T-cell (primary cell): ENCODE measurements around the gene SLC35F4. TPM values are rescaled to one million over a fixed set of nuclear protein-coding genes. Genes with fewer than 3 reads are reported as not detected.
"Not testable (repeated sequence)": the region's sequence is repeated elsewhere in the genome, so short reads cannot be mapped to it uniquely, and the experiment has no call there.

Experiments
- ATAC-seq, 4 experiments: fragments of 200-7000 bp in 3 of 4; fragments of 150-1000 bp in 1 of 4; cut with Tn5 transposase; replicated peaks in 1 of 4; 1 replicate in 3 of 4; 2 replicates in 1 of 4; pipeline ENCODE4 v1.10.0; 2021; ENCODE audit warnings: moderate library complexity in 3 of 4, mild to moderate bottlenecking in 2 of 4, moderate number of reproducible peaks in 1 of 4
- CTCF ChIA-PET, 2 donors: fragments of 300-600 bp; sonication (Branson Sonifier 250); formaldehyde crosslinking; loops; one replicate each; lab custom pipeline; 2022; ENCODE audit warnings: antibody characterized with exemption in 2 of 2; lab: Charles Lee
- POLR2A ChIA-PET, 2 donors: fragments of 300-600 bp; sonication (Branson Sonifier 250); formaldehyde crosslinking; loops; one replicate each; lab custom pipeline; 2022; ENCODE audit warnings: antibody characterized with exemption in 2 of 2; lab: Charles Lee
- DNase-seq, 35 experiments: peaks; one replicate each; pipeline versions ENCODE4 v3.0.0 to v3.0.0-alpha.2; 2013 to 2023
- H3K27ac ChIP-seq: one replicate; pipeline ENCODE4 v1.5.1; 2013; ENCODE audit warnings: low read length
- H3K27me3 ChIP-seq, 2 experiments: replicated peaks in 1 of 2; 1 replicate in 1 of 2; 2 replicates in 1 of 2; pipeline versions ENCODE4 v1.6.1 to v1.7.0; 2013; ENCODE audit warnings: low read length in 1 of 2, mixed read lengths in 1 of 2; ENCODE audit not compliant: control insufficient read depth in 2 of 2, insufficient read depth in 2 of 2; ENCODE audit errors: extremely low read depth in 1 of 2
- H3K36me3 ChIP-seq, 2 donors: 1 replicate in 1 of 2; 2 replicates in 1 of 2; pipeline versions ENCODE4 v1.6.1 to v1.7.0; 2013; ENCODE audit warnings: low read length in 1 of 2; ENCODE audit not compliant: control insufficient read depth in 2 of 2, insufficient read depth in 1 of 2; ENCODE audit errors: extremely low read depth in 1 of 2
- H3K4me1 ChIP-seq, 2 experiments: 1 replicate in 1 of 2; 2 replicates in 1 of 2; pipeline versions ENCODE4 v1.6.1 to v1.7.0; 2013; ENCODE audit warnings: low read length in 2 of 2, mixed read lengths in 1 of 2; ENCODE audit not compliant: insufficient read depth in 2 of 2, control insufficient read depth in 1 of 2; ENCODE audit errors: extremely low read depth in 1 of 2
- H3K4me3 ChIP-seq, 2 donors: 1 replicate in 1 of 2; 2 replicates in 1 of 2; pipeline versions ENCODE4 v1.5.1 to v1.7.0; 2013; ENCODE audit warnings: mild to moderate bottlenecking in 2 of 2, low read length in 1 of 2, moderate library complexity in 1 of 2; ENCODE audit not compliant: control insufficient read depth in 1 of 2; ENCODE audit errors: extremely low read depth in 1 of 2
- H3K9me3 ChIP-seq: 2 replicates; pipeline ENCODE4 v1.7.0; 2013
- H3K27ac Mint-ChIP-seq, 2 donors: one replicate each; pipeline ENCODE4 v1.8.0; 2020 to 2021; ENCODE audit warnings: mild to moderate bottlenecking in 2 of 2, mixed read lengths in 2 of 2
- H3K27me3 Mint-ChIP-seq, 2 donors: one replicate each; pipeline ENCODE4 v1.8.0; 2021 to 2022; ENCODE audit warnings: mixed read lengths in 2 of 2
- H3K36me3 Mint-ChIP-seq: one replicate; pipeline ENCODE4 v1.8.0; 2021; ENCODE audit warnings: mixed read lengths
- H3K4me1 Mint-ChIP-seq, 3 donors: one replicate each; pipeline ENCODE4 v1.8.0; 2020 to 2022; ENCODE audit warnings: mixed read lengths in 3 of 3, mild to moderate bottlenecking in 1 of 3
- H3K4me3 Mint-ChIP-seq, 3 donors: one replicate each; pipeline ENCODE4 v1.8.0; 2020 to 2022; ENCODE audit warnings: mild to moderate bottlenecking in 3 of 3, mixed read lengths in 3 of 3, moderate library complexity in 3 of 3
- H3K9me3 Mint-ChIP-seq, 3 donors: one replicate each; pipeline ENCODE4 v1.8.0; 2020 to 2022; ENCODE audit warnings: mixed read lengths in 3 of 3
- WGBS: methylation state at CpG from one replicate; pipeline ENCODE4 v1.1.5; 2013; ENCODE audit warnings: missing lambda C conversion rate; ENCODE audit not compliant: insufficient coverage; 5-methylcytosine and 5-hydroxymethylcytosine counted together
- total RNA-seq, 35 experiments: library from RNA in 6 of 35; stranded (reverse) in 6 of 35; fragments of 120-200 nt in 1 of 35; gene quantifications; one replicate each; pipeline versions ENCODE4 v1.2.1 to v1.2.4 and lab custom pipeline; 2013 to 2026

Gene SLC35F4
- total RNA-seq, 5 donors from 2014 or later (not counting 1 experiment from before 2014, with no cell fraction given), result not detected

- Histone ChIP-seq H3K4me3 (no peak overlapping the region), H3K27ac (no peak overlapping the region), H3K36me3 (no peaks in the 10 kb centered on the region), H3K9me3 (no peaks in the 10 kb centered on the region), H3K27me3 (no peaks in the 10 kb centered on the region), H3K4me1 (no peaks in the 10 kb centered on the region)
- H3K36me3 Mint-ChIP-seq, result no peaks in the 10 kb centered on the region
- H3K27me3 Mint-ChIP-seq, result peaks cover 0 to 6% of the 10 kb centered on the region in 2 donors
- POLR2A ChIA-PET, result no interaction called here
- peaks cover 2 to 3% (median 3%) of the 10 kb centered on the region in 3 donors for H3K9me3 Mint-ChIP-seq
- whole genome bisulfite sequencing, result 54% methylated on average over 3 of the region's 4 CpGs
- DNase-seq (no peak), ATAC-seq (no peak)
- H3K4me1 Mint-ChIP-seq, result no peaks in the 10 kb centered on the region
- H3K4me3 Mint-ChIP-seq, result no peak overlapping the region
- CTCF ChIA-PET, result no interaction called here
- no peak overlapping the region for H3K27ac Mint-ChIP-seq
Observed at GRCh38 chr14:57736391-57736790, 129.5 kb downstream of the SLC35F4 start.

DNA sequence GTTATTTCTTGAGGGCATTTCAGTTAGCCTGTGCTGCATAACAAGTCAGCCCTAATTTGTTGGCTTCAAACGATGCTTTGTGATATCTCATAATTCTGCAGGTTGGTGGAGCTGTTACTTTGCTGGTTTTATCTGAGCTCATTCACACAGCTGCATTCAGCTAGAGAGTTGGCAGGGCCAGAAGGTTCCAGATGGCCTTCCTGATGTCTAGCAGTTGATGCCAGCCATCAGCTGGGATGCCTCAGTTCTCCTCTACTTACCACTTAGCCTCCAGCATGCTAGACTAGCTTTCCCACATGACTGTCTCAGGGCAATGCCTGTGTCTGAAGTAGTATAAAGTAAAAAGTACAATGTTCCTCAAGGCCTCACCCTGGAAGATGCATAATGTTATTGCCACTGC, 130.6 kb downstream of the SLC35F4 start:
- ChIA-PET CTCF (interaction anchor here in 1 of 2 donors (0.6 kb wide), 2 partner anchors 36 to 259 kb away, joined by 3 to 4 read pairs; no protein-coding TSS in a partner anchor), POLR2A (no interaction called here)
- 67% methylated on average over 1 of the region's 1 CpG for WGBS
- no peaks in the 10 kb centered on the region for H3K9me3 ChIP-seq
- Mint-ChIP-seq H3K27me3 (peaks cover 2 to 7% of the 10 kb centered on the region in 2 donors), H3K27ac (no peak overlapping the region), H3K9me3 (peaks cover under 1 to 4% (median 1%) of the 10 kb centered on the region in 3 donors), H3K36me3 (no peaks in the 10 kb centered on the region), H3K4me3 (no peak overlapping the region), H3K4me1 (no peaks in the 10 kb centered on the region)
- no peak overlapping the region for H3K4me3 ChIP-seq
- no peaks in the 10 kb centered on the region for H3K36me3 ChIP-seq
- H3K27me3 ChIP-seq, result no peaks in the 10 kb centered on the region
- no peak for ATAC-seq
- DNase-seq, result no peak
- no peaks in the 10 kb centered on the region for H3K4me1 ChIP-seq
- no peak overlapping the region for H3K27ac ChIP-seq

GRCh38 chr14:57732463-57733285, 133.2 kb downstream of the SLC35F4 start:
- CTCF ChIA-PET, result interaction anchor here in 1 of 2 donors (0.5 to 0.7 kb wide), 2 partner anchors 18 to 184 kb away, joined by 3 to 4 read pairs; no protein-coding TSS in a partner anchor
- ATAC-seq (no peak), DNase-seq (no peak)
- no CpG with 5 or more reads among the region's 3 CpGs for WGBS
- POLR2A ChIA-PET, result interaction anchor here in 1 of 2 donors (0.7 kb wide), 1 partner anchor 144 kb away, joined by 3 read pairs; no protein-coding TSS in a partner anchor
- H3K36me3 ChIP-seq, result no peaks in the 10 kb centered on the region
- Mint-ChIP-seq H3K9me3 (peaks cover 0 to 9% (median 8%) of the 10 kb centered on the region in 3 donors), H3K4me3 (no peak overlapping the region), H3K4me1 (no peaks in the 10 kb centered on the region), H3K36me3 (no peaks in the 10 kb centered on the region), H3K27me3 (peaks cover 6 to 7% of the 10 kb centered on the region in 2 donors), H3K27ac (no peak overlapping the region)
- no peaks in the 10 kb centered on the region for H3K4me1 ChIP-seq
- H3K27ac ChIP-seq, result no peak overlapping the region
- H3K9me3 ChIP-seq, result no peaks in the 10 kb centered on the region
- H3K27me3 ChIP-seq, result no peaks in the 10 kb centered on the region
- H3K4me3 ChIP-seq, result no peak overlapping the region

- ATAC-seq (no peak), DNase-seq (no peak)
- H3K4me3 Mint-ChIP-seq, result no peak overlapping the region
- peaks cover 0 to 18% (median 11%) of the 10 kb centered on the region in 3 donors for H3K9me3 Mint-ChIP-seq
- Histone ChIP-seq H3K4me1 (no peaks in the 10 kb centered on the region), H3K9me3 (no peaks in the 10 kb centered on the region), H3K27ac (no peak overlapping the region), H3K27me3 (no peaks in the 10 kb centered on the region), H3K4me3 (no peak overlapping the region), H3K36me3 (no peaks in the 10 kb centered on the region)
- ChIA-PET CTCF (no interaction called here), POLR2A (no interaction called here)
- no peaks in the 10 kb centered on the region for H3K36me3 Mint-ChIP-seq
- WGBS, result 65% methylated on average over 2 of the region's 5 CpGs
- H3K27ac Mint-ChIP-seq, result no peak overlapping the region
- peaks cover 6 to 7% of the 10 kb centered on the region in 2 donors for H3K27me3 Mint-ChIP-seq
- no peaks in the 10 kb centered on the region for H3K4me1 Mint-ChIP-seq
Observed at GRCh38 chr14:57729208-57730187, 136.4 kb downstream of the SLC35F4 start.

DNA sequence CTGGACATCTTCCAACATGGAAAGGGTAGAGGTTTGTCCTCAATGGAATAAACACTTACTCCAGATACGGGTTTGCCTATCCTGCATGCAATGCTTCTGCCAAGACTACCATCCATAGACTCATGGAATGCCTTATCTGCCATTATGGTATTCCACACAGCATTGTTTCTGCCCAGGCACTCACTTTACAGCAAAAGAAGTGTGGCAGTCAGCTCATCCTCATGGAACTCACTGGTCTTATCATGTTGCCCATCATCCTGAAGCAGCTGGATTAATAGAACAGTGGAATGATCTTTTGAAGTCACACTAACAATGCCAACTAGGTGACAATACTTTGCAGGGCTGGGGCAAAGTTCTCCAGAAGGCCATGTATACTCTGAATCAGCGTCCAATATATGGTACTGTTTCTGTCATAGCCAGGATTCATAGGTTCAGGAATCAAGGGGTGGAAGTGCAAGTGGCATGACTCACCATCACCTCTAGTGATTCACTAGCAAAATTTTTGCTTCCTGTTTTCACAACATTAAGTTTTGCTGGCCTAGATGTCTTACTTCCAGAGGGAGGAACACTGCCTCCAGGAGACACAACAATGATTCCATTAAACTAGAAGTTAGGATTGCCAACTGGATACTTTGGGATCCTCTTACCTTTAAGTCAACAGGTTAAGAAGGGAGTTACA, 140.4 kb downstream of the SLC35F4 start:
- DNase-seq, result no peak
- no peak overlapping the region for H3K27ac Mint-ChIP-seq
- no peak for ATAC-seq
- H3K27me3 ChIP-seq, result no peaks in the 10 kb centered on the region
- no peak overlapping the region for H3K4me3 Mint-ChIP-seq
- POLR2A ChIA-PET, result no interaction called here
- H3K36me3 ChIP-seq, result no peaks in the 10 kb centered on the region
- H3K9me3 Mint-ChIP-seq, result peaks cover 0 to 23% (median 21%) of the 10 kb centered on the region in 3 donors
- no peaks in the 10 kb centered on the region for H3K36me3 Mint-ChIP-seq
- H3K4me1 ChIP-seq, result no peaks in the 10 kb centered on the region
- 57% methylated on average over 1 of the region's 2 CpGs for WGBS
- H3K4me3 ChIP-seq, result no peak overlapping the region
- CTCF ChIA-PET, result no interaction called here
- H3K27me3 Mint-ChIP-seq, result peaks cover under 1 to 5% of the 10 kb centered on the region in 2 donors
- H3K9me3 ChIP-seq, result no peaks in the 10 kb centered on the region
- no peaks in the 10 kb centered on the region for H3K4me1 Mint-ChIP-seq
- no peak overlapping the region for H3K27ac ChIP-seq

DNA sequence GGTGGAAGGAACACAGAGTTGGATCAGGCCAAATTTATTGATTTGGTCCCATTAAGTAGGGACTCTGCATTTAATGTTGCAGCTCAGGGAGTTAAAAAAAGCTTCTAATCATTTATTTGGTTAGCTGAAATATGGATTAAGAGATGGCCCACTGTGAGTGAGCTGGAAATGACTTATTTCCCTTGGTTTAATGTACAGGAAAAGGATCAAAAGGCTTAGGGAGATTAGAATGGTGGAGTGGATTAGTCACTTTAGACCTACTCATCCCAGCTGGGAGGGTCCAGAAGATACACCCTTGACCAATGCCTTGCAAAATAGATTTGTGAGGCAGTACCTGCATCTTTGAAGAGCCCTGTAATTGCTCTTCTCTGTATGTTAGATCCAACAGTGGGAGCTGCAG, 143.8 kb downstream of the SLC35F4 start:
- H3K4me3 Mint-ChIP-seq, POLR2A ChIA-PET, DNase-seq, H3K4me1 ChIP-seq, H3K27ac ChIP-seq, H3K27ac Mint-ChIP-seq, H3K9me3 ChIP-seq, H3K36me3 ChIP-seq, ATAC-seq, H3K4me1 Mint-ChIP-seq, H3K36me3 Mint-ChIP-seq, CTCF ChIA-PET, H3K4me3 ChIP-seq, H3K27me3 ChIP-seq, H3K27me3 Mint-ChIP-seq: not testable (repeated sequence)
- H3K9me3 Mint-ChIP-seq, result peaks cover 0 to 24% (median 19%) of the 10 kb centered on the region in 3 donors
